ENCODE data around the gene NTMT2.

Gene NTMT2

DNA sequence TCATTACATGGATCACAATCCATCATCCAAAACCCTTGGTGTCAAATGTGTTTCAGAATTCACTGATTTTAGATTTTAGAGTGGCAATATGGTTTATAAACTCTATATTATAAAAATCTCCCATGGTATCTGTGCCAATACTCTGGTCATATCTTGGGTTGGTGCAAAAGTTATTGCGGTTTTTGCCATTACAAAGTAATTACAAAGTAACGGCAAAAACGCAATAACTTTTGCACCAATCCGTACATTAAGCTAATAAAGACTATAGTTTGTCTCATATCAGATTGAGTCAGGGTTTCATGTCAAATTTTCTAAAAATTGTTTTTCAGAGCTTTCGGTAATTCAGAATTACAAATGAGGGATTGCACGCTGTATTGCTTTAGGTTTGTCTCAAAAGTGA lies 23.4 kb upstream of the NTMT2 start:
- Histone ChIP-seq H2AFZ (ENCODE audit: low read length) (no peak overlapping the region), H3K4me1 (ENCODE audit: low read length) (no peaks in the 10 kb centered on the region), H3K9me3 (replicated peaks; ENCODE audit: insufficient read depth, low read length) (no peaks in the 10 kb centered on the region), H3K4me3 (ENCODE audit: low read length) (no peak overlapping the region), H3K79me2 (ENCODE audit: low read length) (no peaks in the 10 kb centered on the region), H4K20me1 (ENCODE audit: insufficient read depth, low read length) (no peaks in the 10 kb centered on the region), H3K27ac (ENCODE audit: low read length) (no peak overlapping the region), H3K9me2 (replicated peaks; ENCODE audit: insufficient read depth, low read length) (no peaks in the 10 kb centered on the region), H3K9ac (ENCODE audit: low read length) (no peak overlapping the region), H3K36me3 (replicated peaks; ENCODE audit: insufficient read depth, low read length) (no peaks in the 10 kb centered on the region), H3F3A (ENCODE audit: insufficient read depth, low read length) (no peaks in the 10 kb centered on the region), H3K4me2 (ENCODE audit: low read depth, low read length) (no peak overlapping the region), H3K27me3 (replicated peaks; ENCODE audit: insufficient read depth, low read length) (no peaks in the 10 kb centered on the region)
- TF ChIP-seq, protein P1, sequence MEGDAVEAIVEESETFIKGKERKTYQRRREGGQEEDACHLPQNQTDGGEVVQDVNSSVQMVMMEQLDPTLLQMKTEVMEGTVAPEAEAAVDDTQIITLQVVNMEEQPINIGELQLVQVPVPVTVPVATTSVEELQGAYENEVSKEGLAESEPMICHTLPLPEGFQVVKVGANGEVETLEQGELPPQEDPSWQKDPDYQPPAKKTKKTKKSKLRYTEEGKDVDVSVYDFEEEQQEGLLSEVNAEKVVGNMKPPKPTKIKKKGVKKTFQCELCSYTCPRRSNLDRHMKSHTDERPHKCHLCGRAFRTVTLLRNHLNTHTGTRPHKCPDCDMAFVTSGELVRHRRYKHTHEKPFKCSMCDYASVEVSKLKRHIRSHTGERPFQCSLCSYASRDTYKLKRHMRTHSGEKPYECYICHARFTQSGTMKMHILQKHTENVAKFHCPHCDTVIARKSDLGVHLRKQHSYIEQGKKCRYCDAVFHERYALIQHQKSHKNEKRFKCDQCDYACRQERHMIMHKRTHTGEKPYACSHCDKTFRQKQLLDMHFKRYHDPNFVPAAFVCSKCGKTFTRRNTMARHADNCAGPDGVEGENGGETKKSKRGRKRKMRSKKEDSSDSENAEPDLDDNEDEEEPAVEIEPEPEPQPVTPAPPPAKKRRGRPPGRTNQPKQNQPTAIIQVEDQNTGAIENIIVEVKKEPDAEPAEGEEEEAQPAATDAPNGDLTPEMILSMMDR (IDR thresholded peaks at IDR 0.05; ENCODE audit: low read length), result no peak
- no peak for TF ChIP-seq EZH2 (optimal IDR thresholded peaks at IDR 0.05; ENCODE audit: low read depth, low read length)
- no peak for DNase-seq

DNA sequence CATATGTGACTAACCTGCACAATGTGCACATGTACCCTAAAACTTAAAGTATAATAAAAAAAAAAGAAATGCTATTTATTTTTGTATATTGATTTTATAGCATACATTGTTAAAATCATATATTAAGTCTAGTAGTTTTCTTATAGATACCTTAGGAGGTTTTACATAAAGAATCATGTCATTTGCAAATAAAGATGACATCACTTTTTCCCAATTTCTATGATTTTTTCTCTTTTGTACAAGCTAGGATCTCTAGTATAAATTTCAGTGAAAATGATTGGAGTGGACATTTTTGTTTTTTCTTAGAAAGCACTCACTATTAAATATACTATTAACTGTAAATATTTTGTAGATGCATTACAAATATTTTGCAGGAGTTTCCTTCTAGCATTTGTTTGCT lies 20.5 kb upstream of the NTMT2 start:
- no peaks in the 10 kb centered on the region for H3K4me1 ChIP-seq (ENCODE audit: low read length)

DNA sequence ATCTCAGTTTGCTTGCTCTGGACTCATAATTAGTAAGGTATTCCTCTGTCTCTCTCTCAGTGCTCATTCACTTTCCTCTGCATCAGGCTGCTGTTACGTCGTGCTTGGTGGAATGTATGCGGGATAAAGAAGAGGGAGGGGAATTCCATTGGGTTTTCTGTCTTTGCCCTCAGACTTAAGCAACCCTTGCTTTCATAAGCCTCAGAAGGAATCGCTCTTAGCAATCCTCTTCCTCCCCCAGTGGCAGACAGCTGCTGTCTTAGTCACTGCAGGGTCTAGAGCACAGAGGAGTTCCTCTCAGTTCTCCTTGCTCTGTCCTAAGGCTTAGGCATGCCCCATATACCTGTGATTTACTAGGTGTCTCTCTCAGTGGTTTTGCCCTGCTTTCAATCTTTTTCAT lies 19.1 kb upstream of the NTMT2 start:
- Histone ChIP-seq H3K27me3 (replicated peaks; ENCODE audit: insufficient read depth, low read length) (no peaks in the 10 kb centered on the region), H4K20me1 (ENCODE audit: insufficient read depth, low read length) (no peaks in the 10 kb centered on the region), H3K9me3 (replicated peaks; ENCODE audit: insufficient read depth, low read length) (no peaks in the 10 kb centered on the region), H3K9ac (ENCODE audit: low read length) (no peak overlapping the region), H3K27ac (ENCODE audit: low read length) (no peak overlapping the region), H3K4me3 (ENCODE audit: low read length) (no peak overlapping the region), H3K4me2 (ENCODE audit: low read depth, low read length) (no peak overlapping the region), H3F3A (ENCODE audit: insufficient read depth, low read length) (no peaks in the 10 kb centered on the region), H3K4me1 (ENCODE audit: low read length) (no peaks in the 10 kb centered on the region), H3K9me2 (replicated peaks; ENCODE audit: insufficient read depth, low read length) (no peaks in the 10 kb centered on the region), H3K79me2 (ENCODE audit: low read length) (no peaks in the 10 kb centered on the region), H3K36me3 (replicated peaks; ENCODE audit: insufficient read depth, low read length) (no peaks in the 10 kb centered on the region), H2AFZ (ENCODE audit: low read length) (no peak overlapping the region)
- no peak for TF ChIP-seq EZH2 (optimal IDR thresholded peaks at IDR 0.05; ENCODE audit: low read depth, low read length)
- TF ChIP-seq, protein P1 (IDR thresholded peaks at IDR 0.05; ENCODE audit: low read length), result no peak
- TF ChIP-seq EZH2phosphoT487 (IDR thresholded peaks at IDR 0.05; ENCODE audit: low read length), result no peak
- no peak for DNase-seq

More for the DNA sequence above, 20.5 kb upstream of the NTMT2 start:
- H3F3A ChIP-seq (ENCODE audit: insufficient read depth, low read length), result no peaks in the 10 kb centered on the region
- H3K4me2 ChIP-seq (ENCODE audit: low read depth, low read length), result no peak overlapping the region
- no peaks in the 10 kb centered on the region for H3K9me2 ChIP-seq (replicated peaks; ENCODE audit: insufficient read depth, low read length)
- TF ChIP-seq, protein P1 (IDR thresholded peaks at IDR 0.05; ENCODE audit: low read length), result no peak
- TF ChIP-seq EZH2phosphoT487 (IDR thresholded peaks at IDR 0.05; ENCODE audit: low read length) (no peak), EZH2 (optimal IDR thresholded peaks at IDR 0.05; ENCODE audit: low read depth, low read length) (no peak)
- H2AFZ ChIP-seq (ENCODE audit: low read length), result no peak overlapping the region
- DNase-seq, result no peak
- no peak overlapping the region for H3K27ac ChIP-seq (ENCODE audit: low read length)
- H3K9me3 ChIP-seq (replicated peaks; ENCODE audit: insufficient read depth, low read length), result no peaks in the 10 kb centered on the region
- H3K9ac ChIP-seq (ENCODE audit: low read length), result no peak overlapping the region
- H3K4me3 ChIP-seq (ENCODE audit: low read length), result no peak overlapping the region
- H3K27me3 ChIP-seq (replicated peaks; ENCODE audit: insufficient read depth, low read length), result no peaks in the 10 kb centered on the region
- H3K79me2 ChIP-seq (ENCODE audit: low read length), result no peaks in the 10 kb centered on the region
- H3K36me3 ChIP-seq (replicated peaks; ENCODE audit: insufficient read depth, low read length), result no peaks in the 10 kb centered on the region
- H4K20me1 ChIP-seq (ENCODE audit: insufficient read depth, low read length), result no peaks in the 10 kb centered on the region
